ENCODE results near the gene RBM10. TPM values are rescaled to one million over a fixed set of nuclear protein-coding genes. Genes with fewer than 3 reads are reported as not detected.

RBM10 gene
- total and polyA plus RNA-seq, 2 of the 13 experiments (the other 11 are each of a cell fraction or from before 2014, with no cell fraction given) = 15.9 to 43.1 TPM

- no peaks in the 10 kb centered on the region for H3K9me3 ChIP-seq (ENCODE audit: low read length)
- H3K79me2 ChIP-seq (ENCODE audit: insufficient read depth, low read length) = no peaks in the 10 kb centered on the region
- no peak overlapping the region for H2AFZ ChIP-seq (ENCODE audit: low read length)
- in situ Hi-C loops (cut with HindIII; ENCODE audit: extremely low pct_ligation_motif_present, low pct_unique_long_range_greater_than_20kb) = no loop called here
- no peak overlapping the region for H3K27ac ChIP-seq (ENCODE audit: extremely low read length, insufficient read depth, low read length)
- H3K36me3 ChIP-seq (replicated peaks in 1 of 2; ENCODE audit: control insufficient read depth in 1 of 2, insufficient read depth in 2 of 2, low read length in 2 of 2) = peaks cover 16 to 35% of the 10 kb centered on the region in 2 experiments
- H3K4me3 ChIP-seq (replicated peaks in 1 of 3; ENCODE audit: insufficient read depth in 1 of 3, low read depth in 2 of 3, low read length in 3 of 3) = no peak overlapping the region
- no TSS peak for BruUV-seq (replicated peaks)
- H3K9ac ChIP-seq (ENCODE audit: insufficient read depth, low read depth, low read length) = no peak overlapping the region
- H4K20me1 ChIP-seq (ENCODE audit: insufficient read depth, low read length) = no peaks in the 10 kb centered on the region
- H3K4me2 ChIP-seq (ENCODE audit: low read depth, low read length) = no peak overlapping the region
- FAIRE-seq (no peak), DNase-seq (ENCODE audit: low spot score) (no peak), ATAC-seq (no peak)
- ChIA-PET CTCF (ENCODE audit: low intra/inter-chr PET ratio, low total read pairs) (no interaction called here), POLR2A (no interaction called here)
- TF ChIP-seq ZNF235 (CRISPR knock-in tag; IDR thresholded peaks at IDR 0.05; ENCODE audit: borderline replicate concordance) (no peak), JUN (CRISPR knock-in tag; IDR thresholded peaks at IDR 0.05) (no peak), KIAA2018 (CRISPR knock-in tag; IDR thresholded peaks at IDR 0.05; ENCODE audit: borderline replicate concordance) (no peak), DNMT1 (CRISPR knock-in tag; IDR thresholded peaks at IDR 0.05) (no peak), POLR2A (IDR thresholded peaks at IDR 0.05; ENCODE audit: insufficient read depth in 1 of 2, low read depth in 2 of 2, low read length in 2 of 2) (no peak), FOXA3 (CRISPR knock-in tag; IDR thresholded peaks at IDR 0.05) (no peak), TAF1 (CRISPR knock-in tag; IDR thresholded peaks at IDR 0.05) (no peak), ZSCAN9 (CRISPR knock-in tag; IDR thresholded peaks at IDR 0.05; ENCODE audit: borderline replicate concordance) (no peak), ARID2 (CRISPR knock-in tag; IDR thresholded peaks at IDR 0.05; ENCODE audit: borderline replicate concordance) (no peak)
- TF ChIP-seq, protein P1, sequence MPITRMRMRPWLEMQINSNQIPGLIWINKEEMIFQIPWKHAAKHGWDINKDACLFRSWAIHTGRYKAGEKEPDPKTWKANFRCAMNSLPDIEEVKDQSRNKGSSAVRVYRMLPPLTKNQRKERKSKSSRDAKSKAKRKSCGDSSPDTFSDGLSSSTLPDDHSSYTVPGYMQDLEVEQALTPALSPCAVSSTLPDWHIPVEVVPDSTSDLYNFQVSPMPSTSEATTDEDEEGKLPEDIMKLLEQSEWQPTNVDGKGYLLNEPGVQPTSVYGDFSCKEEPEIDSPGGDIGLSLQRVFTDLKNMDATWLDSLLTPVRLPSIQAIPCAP (CRISPR knock-in tag; IDR thresholded peaks at IDR 0.05; ENCODE audit: low read depth) = no peak
- H3K27me3 ChIP-seq (ENCODE audit: control insufficient read depth in 1 of 2, insufficient read depth in 2 of 2, low read length in 2 of 2) = no peaks in the 10 kb centered on the region
- H3K4me1 ChIP-seq (ENCODE audit: insufficient read depth, low read length) = no peaks in the 10 kb centered on the region
- 97% methylated on average over 5 of the region's 14 CpGs for WGBS (ENCODE audit: low lambda C conversion rate)
- intact Hi-C loops (cut with micrococcal nuclease; ENCODE audit: unreplicated experiment) = no loop called here
Measured at GRCh38 chrX:47179221-47179927, 34.4 kb downstream of the RBM10 start.

All from HepG2 (cell line).